PC-3 (cell line): Measurements from ENCODE around the gene SEC23IP.
"Not testable (repeated sequence)": the region's sequence is repeated elsewhere in the genome, so short reads cannot be mapped to it uniquely, and the experiment has no call there.

Experiments
- EZH2phosphoT487 ChIP-seq: fragments of 300-600 bp; sonication (generic); IDR thresholded peaks from 2 replicates; pipeline ENCODE4 v1.6.1; 2018; ENCODE audit warnings: mild to moderate bottlenecking, antibody characterized with exemption, low read length, borderline replicate concordance
- TF ChIP-seq, protein P1 (sequence below): fragments of 300-600 bp; sonication (generic); conservative IDR thresholded peaks from 2 replicates; pipeline ENCODE4 v1.5.1; 2017; ENCODE audit warnings: antibody characterized with exemption, low read depth, mild to moderate bottlenecking, low read length

- TF ChIP-seq, protein P1, sequence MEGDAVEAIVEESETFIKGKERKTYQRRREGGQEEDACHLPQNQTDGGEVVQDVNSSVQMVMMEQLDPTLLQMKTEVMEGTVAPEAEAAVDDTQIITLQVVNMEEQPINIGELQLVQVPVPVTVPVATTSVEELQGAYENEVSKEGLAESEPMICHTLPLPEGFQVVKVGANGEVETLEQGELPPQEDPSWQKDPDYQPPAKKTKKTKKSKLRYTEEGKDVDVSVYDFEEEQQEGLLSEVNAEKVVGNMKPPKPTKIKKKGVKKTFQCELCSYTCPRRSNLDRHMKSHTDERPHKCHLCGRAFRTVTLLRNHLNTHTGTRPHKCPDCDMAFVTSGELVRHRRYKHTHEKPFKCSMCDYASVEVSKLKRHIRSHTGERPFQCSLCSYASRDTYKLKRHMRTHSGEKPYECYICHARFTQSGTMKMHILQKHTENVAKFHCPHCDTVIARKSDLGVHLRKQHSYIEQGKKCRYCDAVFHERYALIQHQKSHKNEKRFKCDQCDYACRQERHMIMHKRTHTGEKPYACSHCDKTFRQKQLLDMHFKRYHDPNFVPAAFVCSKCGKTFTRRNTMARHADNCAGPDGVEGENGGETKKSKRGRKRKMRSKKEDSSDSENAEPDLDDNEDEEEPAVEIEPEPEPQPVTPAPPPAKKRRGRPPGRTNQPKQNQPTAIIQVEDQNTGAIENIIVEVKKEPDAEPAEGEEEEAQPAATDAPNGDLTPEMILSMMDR, result not testable (repeated sequence)
- TF ChIP-seq EZH2phosphoT487, result not testable (repeated sequence)
These were observed 15.2 kb downstream of the SEC23IP start for GRCh38 chr10:119907695-119908094.
